ENCODE measurements around the gene GRM4.

DNA sequence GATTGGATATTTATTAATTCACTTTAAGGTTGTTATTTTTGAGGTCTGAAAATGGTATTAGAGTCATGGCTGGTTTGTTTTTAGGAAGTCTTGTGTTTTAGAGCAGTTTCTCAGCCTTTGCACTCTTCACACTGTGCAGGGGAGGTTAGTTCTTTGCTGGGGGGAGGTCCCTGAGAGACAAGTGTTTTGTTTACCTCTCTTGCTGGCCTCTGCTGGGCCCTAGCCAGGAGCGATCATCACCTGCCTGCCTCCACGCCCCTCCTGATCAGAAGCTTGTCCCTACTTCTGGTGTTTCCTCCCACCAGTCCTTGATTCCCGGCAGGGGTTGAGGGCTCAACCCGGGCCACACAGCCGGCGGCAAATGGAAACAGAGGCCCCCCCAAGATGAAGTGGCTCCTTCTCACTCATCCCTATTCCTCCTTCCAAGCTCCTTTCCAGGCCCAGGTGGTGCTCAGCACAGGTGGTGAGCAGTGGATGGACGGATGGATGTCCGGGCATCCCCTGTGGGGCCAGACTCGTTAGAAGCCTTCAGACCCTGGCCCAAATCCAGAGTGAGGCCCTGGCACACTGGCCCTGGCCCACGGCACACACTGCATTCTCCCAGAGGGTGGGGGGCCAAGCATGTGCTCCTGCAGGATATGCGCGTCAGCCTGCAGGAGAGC, 51.3 kb downstream of the GRM4 start:
- TF ChIP-seq, protein P1, sequence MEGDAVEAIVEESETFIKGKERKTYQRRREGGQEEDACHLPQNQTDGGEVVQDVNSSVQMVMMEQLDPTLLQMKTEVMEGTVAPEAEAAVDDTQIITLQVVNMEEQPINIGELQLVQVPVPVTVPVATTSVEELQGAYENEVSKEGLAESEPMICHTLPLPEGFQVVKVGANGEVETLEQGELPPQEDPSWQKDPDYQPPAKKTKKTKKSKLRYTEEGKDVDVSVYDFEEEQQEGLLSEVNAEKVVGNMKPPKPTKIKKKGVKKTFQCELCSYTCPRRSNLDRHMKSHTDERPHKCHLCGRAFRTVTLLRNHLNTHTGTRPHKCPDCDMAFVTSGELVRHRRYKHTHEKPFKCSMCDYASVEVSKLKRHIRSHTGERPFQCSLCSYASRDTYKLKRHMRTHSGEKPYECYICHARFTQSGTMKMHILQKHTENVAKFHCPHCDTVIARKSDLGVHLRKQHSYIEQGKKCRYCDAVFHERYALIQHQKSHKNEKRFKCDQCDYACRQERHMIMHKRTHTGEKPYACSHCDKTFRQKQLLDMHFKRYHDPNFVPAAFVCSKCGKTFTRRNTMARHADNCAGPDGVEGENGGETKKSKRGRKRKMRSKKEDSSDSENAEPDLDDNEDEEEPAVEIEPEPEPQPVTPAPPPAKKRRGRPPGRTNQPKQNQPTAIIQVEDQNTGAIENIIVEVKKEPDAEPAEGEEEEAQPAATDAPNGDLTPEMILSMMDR (conservative IDR thresholded peaks at IDR 0.05; ENCODE audit: low read length), result no peak
- TF ChIP-seq EZH2phosphoT487 (IDR thresholded peaks at IDR 0.05; ENCODE audit: borderline replicate concordance), result no peak
